ENCODE data around the gene CFAP91. TPM values are rescaled to one million over a fixed set of nuclear protein-coding genes. Genes with fewer than 3 reads are reported as not detected.

Gene CFAP91
- total RNA-seq, 4 donors from 2014 or later, result 9.4 to 28.0 (median 22.8) TPM

DNA sequence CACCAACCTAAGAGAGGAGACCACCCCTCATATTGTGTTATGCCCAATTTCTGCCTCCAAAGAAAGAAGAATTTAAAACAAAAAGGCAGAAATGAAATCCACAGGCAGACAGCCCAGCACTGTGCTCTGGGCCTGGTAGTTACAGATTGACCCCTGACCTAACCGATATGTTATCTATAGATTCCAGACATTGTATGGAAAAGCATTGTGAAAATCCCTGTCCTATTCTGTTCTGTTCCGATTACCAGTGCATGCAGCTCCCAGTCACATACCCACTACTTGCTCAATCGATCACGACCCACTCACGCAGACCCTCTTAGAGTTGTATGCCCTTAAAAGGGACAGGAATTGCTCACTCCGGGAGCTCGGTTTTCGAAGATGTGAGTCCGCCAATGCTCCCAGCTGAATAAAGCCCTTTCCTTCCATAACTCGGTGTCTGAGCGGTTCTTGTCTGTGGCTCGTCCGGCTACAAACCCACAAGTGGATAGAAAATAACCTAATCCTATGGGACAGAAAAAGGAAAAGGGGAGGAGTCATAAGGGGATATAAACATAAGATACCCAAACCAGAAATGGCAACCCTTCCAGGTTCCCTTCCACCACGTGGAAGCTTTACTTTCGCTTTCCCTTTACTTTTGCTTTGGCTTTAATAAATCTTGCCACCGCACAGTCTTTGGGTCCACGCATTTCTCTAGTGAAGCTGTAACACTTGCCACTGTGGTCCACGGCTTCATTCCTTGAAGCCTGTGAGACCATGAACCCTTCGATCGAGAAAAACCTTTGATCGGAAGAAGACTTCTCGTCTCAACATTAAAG lies 1.7 kb upstream of the CFAP91 start:
- H3K9me3 ChIP-seq, result no peaks in the 10 kb centered on the region
- H3K4me1 ChIP-seq, result peaks cover 4 to 13% of the 10 kb centered on the region in 2 donors
- H3K27me3 ChIP-seq, result no peaks in the 10 kb centered on the region
- intact Hi-C loops (cut with DNase I), result no loop called here
- no peak overlapping the region for H3K27ac ChIP-seq
- DNase-seq, result no peak
- TF ChIP-seq, protein P1, sequence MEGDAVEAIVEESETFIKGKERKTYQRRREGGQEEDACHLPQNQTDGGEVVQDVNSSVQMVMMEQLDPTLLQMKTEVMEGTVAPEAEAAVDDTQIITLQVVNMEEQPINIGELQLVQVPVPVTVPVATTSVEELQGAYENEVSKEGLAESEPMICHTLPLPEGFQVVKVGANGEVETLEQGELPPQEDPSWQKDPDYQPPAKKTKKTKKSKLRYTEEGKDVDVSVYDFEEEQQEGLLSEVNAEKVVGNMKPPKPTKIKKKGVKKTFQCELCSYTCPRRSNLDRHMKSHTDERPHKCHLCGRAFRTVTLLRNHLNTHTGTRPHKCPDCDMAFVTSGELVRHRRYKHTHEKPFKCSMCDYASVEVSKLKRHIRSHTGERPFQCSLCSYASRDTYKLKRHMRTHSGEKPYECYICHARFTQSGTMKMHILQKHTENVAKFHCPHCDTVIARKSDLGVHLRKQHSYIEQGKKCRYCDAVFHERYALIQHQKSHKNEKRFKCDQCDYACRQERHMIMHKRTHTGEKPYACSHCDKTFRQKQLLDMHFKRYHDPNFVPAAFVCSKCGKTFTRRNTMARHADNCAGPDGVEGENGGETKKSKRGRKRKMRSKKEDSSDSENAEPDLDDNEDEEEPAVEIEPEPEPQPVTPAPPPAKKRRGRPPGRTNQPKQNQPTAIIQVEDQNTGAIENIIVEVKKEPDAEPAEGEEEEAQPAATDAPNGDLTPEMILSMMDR (IDR thresholded peaks at IDR 0.05), result no peak
- TF ChIP-seq POLR2A (IDR thresholded peaks at IDR 0.05), result no peak
- WGBS, 2 donors, result 89 to 91% methylated on average over 22 of the region's 22 CpGs
- H3K36me3 ChIP-seq, result no peaks in the 10 kb centered on the region
- no peak overlapping the region for H3K4me3 ChIP-seq (replicated peaks in 1 of 3)

DNA sequence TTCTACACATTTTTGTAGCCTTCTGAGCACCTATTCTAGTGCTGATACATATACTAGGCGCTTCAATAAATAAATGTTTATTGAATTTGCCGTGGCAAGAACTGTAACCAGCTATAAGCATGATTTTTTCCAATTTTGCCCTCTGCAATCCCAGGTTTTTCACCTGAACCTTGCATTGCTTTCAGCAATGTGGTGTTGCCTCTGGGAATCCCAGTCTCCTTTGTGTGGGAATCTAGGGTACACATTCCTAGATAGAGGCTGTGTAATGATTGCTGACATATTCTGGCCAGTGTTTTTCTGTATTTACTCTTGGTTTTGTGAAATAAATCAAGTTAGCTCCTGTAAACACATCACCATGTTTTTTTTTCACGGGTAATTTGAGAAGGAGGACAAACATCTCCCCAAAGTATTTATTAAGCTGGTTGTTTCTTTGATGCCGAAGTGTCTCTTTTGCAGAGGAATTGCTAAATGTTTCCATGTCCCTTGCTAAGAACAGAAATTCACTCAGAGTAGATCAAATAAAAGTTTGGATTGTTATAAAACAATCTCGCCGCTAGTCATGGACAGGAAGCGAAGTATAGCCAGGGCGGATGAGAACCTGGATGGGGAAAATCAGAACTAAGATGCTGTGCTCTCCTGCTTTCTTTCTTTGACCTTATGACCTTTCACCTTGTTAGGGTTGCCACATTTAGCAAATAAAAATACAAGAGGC lies 1.2 kb downstream of the CFAP91 start:
- Histone ChIP-seq H3K9me3 (no peaks in the 10 kb centered on the region), H3K4me3 (replicated peaks in 1 of 3) (peak overlapping the region in 1 of 3 donors; percentile 73), H3K36me3 (no peaks in the 10 kb centered on the region), H3K27ac (peak overlapping the region in 1 of 3 donors; percentile 52), H3K27me3 (no peaks in the 10 kb centered on the region), H3K4me1 (peaks cover 9 to 20% of the 10 kb centered on the region in 2 donors)
- DNase-seq, result no peak
- intact Hi-C loops (cut with DNase I), result no loop called here
- TF ChIP-seq, protein P1 (IDR thresholded peaks at IDR 0.05), result no peak
- no peak for TF ChIP-seq POLR2A (IDR thresholded peaks at IDR 0.05)
- WGBS, 2 donors, result 61 to 75% methylated on average over 8 of the region's 8 CpGs

DNA sequence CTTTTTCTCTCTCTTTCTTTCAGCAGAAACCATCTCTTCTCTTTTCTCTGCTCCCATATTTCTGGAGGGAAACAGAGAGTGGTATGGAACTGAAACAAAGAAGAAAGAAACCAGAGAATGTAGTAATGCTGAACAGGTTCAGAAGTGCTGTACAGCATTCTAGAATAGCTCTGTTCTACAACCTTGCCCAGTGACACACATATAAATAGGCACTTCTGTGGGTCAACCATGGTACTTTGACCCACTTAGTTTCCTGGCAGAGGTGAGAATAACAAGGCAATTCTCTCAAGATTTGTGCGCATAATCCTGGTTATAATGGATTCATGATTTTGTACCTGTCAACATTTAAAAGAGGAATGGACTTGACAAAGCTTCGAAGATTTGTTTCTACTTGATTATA lies 12.3 kb downstream of the CFAP91 start:
- Histone ChIP-seq H3K4me3 (replicated peaks in 1 of 3) (no peak overlapping the region), H3K27ac (no peak overlapping the region), H3K4me1 (no peaks in the 10 kb centered on the region), H3K9me3 (no peaks in the 10 kb centered on the region), H3K36me3 (peaks cover 0 to 14% of the 10 kb centered on the region in 2 donors), H3K27me3 (no peaks in the 10 kb centered on the region)
- intact Hi-C loops (cut with DNase I), result no loop called here
- WGBS, 2 donors, result 95 to 98% methylated on average over 2 of the region's 2 CpGs
- no peak for DNase-seq
- TF ChIP-seq, protein P1 (IDR thresholded peaks at IDR 0.05), result no peak
- TF ChIP-seq POLR2A (IDR thresholded peaks at IDR 0.05), result no peak

DNA sequence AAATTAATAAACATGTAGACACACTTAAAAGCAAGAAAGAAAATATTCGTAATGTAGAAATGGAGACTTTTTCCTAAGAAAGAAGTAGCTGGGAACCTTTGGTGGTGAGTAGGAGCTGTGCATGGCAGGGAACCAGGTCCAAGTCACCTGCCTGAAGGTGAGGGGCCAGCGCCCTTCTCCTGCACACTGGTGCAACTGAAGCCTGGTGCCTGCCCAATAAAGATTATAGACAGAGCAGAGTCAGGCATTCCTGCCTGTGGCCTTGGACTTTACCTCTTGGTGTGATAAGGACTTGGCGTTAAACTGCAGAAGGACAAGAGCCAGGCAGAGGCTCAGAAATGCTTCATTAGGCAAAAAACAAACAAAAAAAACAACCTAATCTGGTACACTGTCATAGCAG lies 14.2 kb downstream of the CFAP91 start:
- WGBS, 2 donors, result 94 to 97% methylated on average over 3 of the region's 3 CpGs
- Histone ChIP-seq H3K9me3 (no peaks in the 10 kb centered on the region), H3K36me3 (peaks cover 0 to 11% of the 10 kb centered on the region in 2 donors), H3K27ac (no peak overlapping the region), H3K27me3 (no peaks in the 10 kb centered on the region), H3K4me1 (no peaks in the 10 kb centered on the region), H3K4me3 (replicated peaks in 1 of 3) (no peak overlapping the region)
- no peak for TF ChIP-seq POLR2A (IDR thresholded peaks at IDR 0.05)
- TF ChIP-seq, protein P1 (IDR thresholded peaks at IDR 0.05), result no peak
- intact Hi-C loops (cut with DNase I), result no loop called here
- DNase-seq, result no peak

DNA sequence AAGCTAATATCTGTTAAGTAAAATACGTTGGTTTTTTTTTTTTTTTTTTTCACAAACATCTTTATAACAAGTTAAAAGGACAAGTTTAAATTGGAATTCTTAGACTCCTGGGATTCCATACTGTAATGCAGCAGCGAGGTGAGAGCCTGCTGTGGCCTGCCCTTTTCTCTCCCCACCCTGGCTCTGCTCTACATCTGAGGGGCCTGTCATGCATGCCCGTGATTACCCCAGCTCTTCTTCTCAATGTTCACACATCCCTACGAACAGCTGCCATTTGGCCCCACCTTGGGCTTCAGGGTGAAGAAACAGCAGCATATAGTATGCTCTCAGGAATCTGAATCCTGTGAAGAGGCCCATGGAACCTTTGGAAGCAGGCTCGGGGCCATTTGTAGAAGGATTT lies 14.7 kb downstream of the CFAP91 start:
- intact Hi-C loops (cut with DNase I), result no loop called here
- WGBS, 2 donors, result 90 to 95% methylated on average over 5 of the region's 5 CpGs

More for the DNA sequence above, 14.7 kb downstream of the CFAP91 start:
- Histone ChIP-seq H3K27me3 (no peaks in the 10 kb centered on the region), H3K36me3 (peaks cover 0 to 11% of the 10 kb centered on the region in 2 donors), H3K4me3 (replicated peaks in 1 of 3) (no peak overlapping the region), H3K4me1 (no peaks in the 10 kb centered on the region), H3K9me3 (no peaks in the 10 kb centered on the region), H3K27ac (no peak overlapping the region)
- no peak for DNase-seq
- TF ChIP-seq, protein P1 (IDR thresholded peaks at IDR 0.05), result no peak
- no peak for TF ChIP-seq POLR2A (IDR thresholded peaks at IDR 0.05)

All from thyroid gland (tissue), 4 donors.